GM21528 (cell line): Measurements from ENCODE around the gene IGF2R.

Experiments used
- ATAC-seq: cut with Tn5 transposase; IDR thresholded peaks from one replicate; pipeline ENCODE4 v1.9.1; 2021; ENCODE audit warnings: mild to moderate bottlenecking, moderate library complexity; ENCODE audit not compliant: unreplicated experiment, low FRiP score

Gene IGF2R

GRCh38 chr6:160154471-160154870, 185.6 kb downstream of the IGF2R start:
- no peak for ATAC-seq

- no peak for ATAC-seq
Measured at GRCh38 chr6:160156842-160157241, 188.0 kb downstream of the IGF2R start.

- no peak for ATAC-seq
Measured at GRCh38 chr6:160160450-160160849, 191.6 kb downstream of the IGF2R start.
